ENCODE measurements around the gene FAIM2.

DNA sequence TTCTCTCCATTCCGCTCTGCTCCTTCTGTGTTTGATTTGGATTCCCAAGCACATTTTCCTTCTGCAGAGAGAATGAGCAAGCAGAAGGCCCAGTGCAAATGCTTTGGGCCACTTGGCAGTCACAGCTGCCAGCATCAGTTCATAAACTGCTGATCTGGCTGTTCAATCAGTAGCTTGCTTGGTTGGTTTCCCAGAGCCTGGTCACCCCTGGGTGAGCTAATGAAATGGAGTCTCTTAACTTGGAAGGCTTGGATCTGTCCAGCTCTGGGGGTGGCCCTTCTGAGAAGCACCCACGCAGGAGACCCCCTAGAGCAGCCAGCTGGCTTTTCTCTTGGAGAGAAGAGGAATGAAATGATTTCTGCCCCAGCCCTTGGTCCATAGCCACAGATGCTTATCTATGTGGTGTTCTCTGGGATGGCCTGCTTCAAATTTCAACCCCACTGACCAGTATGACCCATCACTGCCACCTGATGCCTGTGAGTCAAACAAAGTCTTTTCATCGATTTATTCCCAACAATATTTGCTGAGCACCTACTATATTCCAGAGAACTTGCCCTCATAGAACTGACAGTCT, 30.3 kb downstream of the FAIM2 start:
- TF ChIP-seq RFX5 (IDR thresholded peaks at IDR 0.05) (no peak), RAD21 (conservative IDR thresholded peaks at IDR 0.05 in 1 of 2, IDR thresholded peaks at IDR 0.05 in 1 of 2) (no peak), POLR2A (IDR thresholded peaks at IDR 0.05; ENCODE audit: low read length) (no peak), ZC3H11A (IDR thresholded peaks at IDR 0.05) (no peak)

Measured in A549 (cell line).